HepG2 (cell line): ENCODE measurements around the gene LOXL3. TPM values are rescaled to one million over a fixed set of nuclear protein-coding genes. Genes with fewer than 3 reads are reported as not detected.

Experiments used
- ATAD3A ChIP-seq: sonication (generic); formaldehyde crosslinking; IDR thresholded peaks from 2 replicates; pipeline ENCODE4 v1.4.0; 2020; ENCODE audit warnings: missing genetic modification reagents
- ATF7-NPFF ChIP-seq: sonication (generic); formaldehyde crosslinking; IDR thresholded peaks from 2 replicates; pipeline ENCODE4 v1.8.1; 2023; ENCODE audit warnings: mild to moderate bottlenecking, low read depth, missing genetic modification reagents, moderate library complexity
- FIP1L1 ChIP-seq: fragments of 200-400 bp; formaldehyde crosslinking; IDR thresholded peaks from 2 replicates; pipeline ENCODE4 v1.6.1; 2018; ENCODE audit warnings: low read depth, mild to moderate bottlenecking, low read length, moderate library complexity, borderline replicate concordance; ENCODE audit not compliant: insufficient read depth
- HIVEP1 ChIP-seq: sonication (generic); formaldehyde crosslinking; IDR thresholded peaks from 2 replicates; pipeline ENCODE4 v1.4.0; 2020; ENCODE audit warnings: mild to moderate bottlenecking, missing genetic modification reagents
- HMG20B ChIP-seq: conservative IDR thresholded peaks from 2 replicates; pipeline ENCODE4 v1.6.1; 2016; ENCODE audit warnings: missing genetic modification reagents, missing compliant biosample characterization
- KDM3A ChIP-seq: IDR thresholded peaks from 2 replicates; pipeline ENCODE4 v1.6.1; 2018; ENCODE audit warnings: low read depth, missing compliant biosample characterization
- MAZ ChIP-seq, 2 experiments: sonication (generic) in 1 of 2; formaldehyde crosslinking in 1 of 2; IDR thresholded peaks; 2 replicates each; pipeline versions ENCODE4 v1.5.0 to v1.6.1; 2012 to 2020; ENCODE audit warnings: low read depth in 2 of 2, mild to moderate bottlenecking in 2 of 2, borderline replicate concordance in 1 of 2, improper control_type of control experiment in 1 of 2, low read length in 1 of 2, missing genetic modification reagents in 1 of 2, moderate library complexity in 1 of 2
- MTERF4 ChIP-seq: sonication (generic); formaldehyde crosslinking; IDR thresholded peaks from 2 replicates; pipeline ENCODE4 v1.8.0; 2023; ENCODE audit warnings: mild to moderate bottlenecking, missing genetic modification reagents
- MXD4 ChIP-seq: IDR thresholded peaks from 2 replicates; pipeline ENCODE4 v1.6.1; 2016; ENCODE audit warnings: mild to moderate bottlenecking, missing biosample characterization, missing genetic modification reagents
- NR1H2 ChIP-seq: sonication (generic); formaldehyde crosslinking; IDR thresholded peaks from 2 replicates; pipeline ENCODE4 v1.8.1; 2022; ENCODE audit warnings: low read depth, missing genetic modification reagents, borderline replicate concordance
- SP5 ChIP-seq: IDR thresholded peaks from 2 replicates; pipeline ENCODE4 v1.6.1; 2016; ENCODE audit warnings: low read depth, borderline replicate concordance
- ZBTB14 ChIP-seq: sonication (generic); formaldehyde crosslinking; IDR thresholded peaks from 2 replicates; pipeline ENCODE4 v1.4.0; 2020; ENCODE audit warnings: missing genetic modification reagents
- ZNF160 ChIP-seq: sonication (generic); formaldehyde crosslinking; IDR thresholded peaks from 2 replicates; pipeline ENCODE4 v1.8.0; 2022; ENCODE audit warnings: mild to moderate bottlenecking, inconsistent platforms, missing genetic modification reagents
- ZNF549 ChIP-seq: sonication (generic); formaldehyde crosslinking; IDR thresholded peaks from 2 replicates; pipeline ENCODE4 v1.5.0; 2020; ENCODE audit warnings: missing genetic modification reagents
- ZNF607 ChIP-seq: sonication (generic); formaldehyde crosslinking; IDR thresholded peaks from 2 replicates; pipeline ENCODE4 v1.5.1; 2020; ENCODE audit warnings: missing genetic modification reagents, mild to moderate bottlenecking, borderline replicate concordance
- ZNF713 ChIP-seq: sonication (generic); formaldehyde crosslinking; IDR thresholded peaks from 2 replicates; pipeline ENCODE4 v1.4.0; 2020; ENCODE audit warnings: mild to moderate bottlenecking, missing genetic modification reagents
- ZNF746 ChIP-seq: sonication (generic); formaldehyde crosslinking; IDR thresholded peaks from 2 replicates; pipeline ENCODE4 v1.8.0; 2022; ENCODE audit warnings: mild to moderate bottlenecking, missing genetic modification reagents
- polyA plus RNA-seq, 8 experiments: library from polyadenylated mRNA; depleted of rRNA in 3 of 8; stranded (reverse) in 7 of 8; unstranded in 1 of 8; fragments of >200 nt; fragmentation: Illumina TruSeq in 4 of 8; extraction: Trizol in 4 of 8; gene quantifications; 2 replicates each; pipeline versions ENCODE4 v1.2.1 to v1.2.3, GENCODE V29; 2011 to 2016; ENCODE audit warnings: low read depth in 4 of 8, missing spikeins in 1 of 8, mixed read lengths in 1 of 8; ENCODE audit not compliant: insufficient read depth in 1 of 8
- total RNA-seq, 5 experiments: library from RNA; depleted of rRNA; stranded (reverse); fragments of >200 nt; fragmentation: Illumina TruSeq; extraction: Trizol; gene quantifications; 2 replicates each; pipeline ENCODE4 v1.2.3, GENCODE V29; 2016; ENCODE audit warnings: low read depth in 1 of 5
- TF ChIP-seq, protein P1 (sequence below): sonication (generic); formaldehyde crosslinking; IDR thresholded peaks from one replicate; pipeline ENCODE4 v1.5.1; 2020; ENCODE audit warnings: mild to moderate bottlenecking, missing genetic modification reagents; ENCODE audit errors: not compliant biosample characterization

Gene LOXL3
- total and polyA plus RNA-seq, 2 of the 13 experiments (the other 11 are each of a cell fraction or from before 2014, with no cell fraction given): 0.55 to 6.5 TPM

DNA sequence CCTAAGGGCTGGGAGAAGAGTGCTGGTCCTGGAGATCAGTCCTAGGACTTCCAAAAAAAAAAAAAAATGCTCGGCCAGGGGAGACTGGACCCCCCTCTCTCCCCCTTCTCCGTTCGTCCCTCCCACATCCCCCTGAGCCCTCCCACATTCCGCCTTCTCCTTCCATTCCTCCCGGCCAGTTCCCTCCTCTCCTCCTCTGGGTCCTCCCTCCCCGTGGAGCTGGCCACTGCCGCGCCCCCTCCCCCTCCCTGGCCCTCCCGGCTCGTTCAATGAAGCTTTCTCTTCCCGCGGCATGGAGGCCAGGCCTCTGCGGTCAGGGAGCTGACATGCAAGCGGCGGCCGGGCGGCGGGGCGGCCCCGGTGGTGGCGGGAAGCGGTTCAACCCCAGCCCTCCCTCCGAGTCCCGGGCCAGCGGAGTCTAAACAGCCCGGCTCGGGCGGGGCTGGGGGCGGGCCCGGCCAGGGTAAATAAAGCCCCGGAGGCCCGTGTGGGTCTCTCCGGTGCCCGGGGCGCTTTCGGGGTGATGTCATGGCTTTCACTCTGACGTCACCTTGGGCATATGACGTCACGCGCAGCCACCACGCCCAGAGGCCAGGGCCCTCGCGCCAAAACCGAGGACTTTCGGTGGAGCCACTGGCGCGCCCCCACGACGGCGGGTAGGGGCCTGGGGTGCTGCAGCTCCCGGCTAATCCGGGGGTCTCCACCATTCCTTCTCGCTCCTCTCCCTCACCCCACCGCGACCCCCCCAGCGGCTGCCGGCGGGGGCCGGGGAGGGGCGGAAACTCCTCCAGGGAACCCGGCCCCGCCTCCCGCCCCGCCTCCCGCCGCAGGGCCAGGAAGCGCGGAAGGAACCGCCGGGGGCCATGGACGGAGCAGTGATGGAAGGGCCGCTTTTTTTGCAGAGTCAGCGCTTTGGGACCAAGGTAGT, at the start of gene LOXL3, which contains the start of gene DOK1 (continued):
- no peak for TF ChIP-seq HMG20B (CRISPR knock-in tag)
- TF ChIP-seq KDM3A (CRISPR knock-in tag): no peak
- no peak for TF ChIP-seq ZNF160 (CRISPR knock-in tag)
- no peak for TF ChIP-seq ZNF549
- TF ChIP-seq MTERF4: no peak
- TF ChIP-seq ZNF607 (CRISPR knock-in tag): 0 out of 2 replicates have a peak, but pooled peaks have one; percentile 35
- peak; percentile 53; the same call in 1 of the 2 replicates for TF ChIP-seq SP5
- no peak for TF ChIP-seq NR1H2 (CRISPR knock-in tag)
- TF ChIP-seq, protein P1, sequence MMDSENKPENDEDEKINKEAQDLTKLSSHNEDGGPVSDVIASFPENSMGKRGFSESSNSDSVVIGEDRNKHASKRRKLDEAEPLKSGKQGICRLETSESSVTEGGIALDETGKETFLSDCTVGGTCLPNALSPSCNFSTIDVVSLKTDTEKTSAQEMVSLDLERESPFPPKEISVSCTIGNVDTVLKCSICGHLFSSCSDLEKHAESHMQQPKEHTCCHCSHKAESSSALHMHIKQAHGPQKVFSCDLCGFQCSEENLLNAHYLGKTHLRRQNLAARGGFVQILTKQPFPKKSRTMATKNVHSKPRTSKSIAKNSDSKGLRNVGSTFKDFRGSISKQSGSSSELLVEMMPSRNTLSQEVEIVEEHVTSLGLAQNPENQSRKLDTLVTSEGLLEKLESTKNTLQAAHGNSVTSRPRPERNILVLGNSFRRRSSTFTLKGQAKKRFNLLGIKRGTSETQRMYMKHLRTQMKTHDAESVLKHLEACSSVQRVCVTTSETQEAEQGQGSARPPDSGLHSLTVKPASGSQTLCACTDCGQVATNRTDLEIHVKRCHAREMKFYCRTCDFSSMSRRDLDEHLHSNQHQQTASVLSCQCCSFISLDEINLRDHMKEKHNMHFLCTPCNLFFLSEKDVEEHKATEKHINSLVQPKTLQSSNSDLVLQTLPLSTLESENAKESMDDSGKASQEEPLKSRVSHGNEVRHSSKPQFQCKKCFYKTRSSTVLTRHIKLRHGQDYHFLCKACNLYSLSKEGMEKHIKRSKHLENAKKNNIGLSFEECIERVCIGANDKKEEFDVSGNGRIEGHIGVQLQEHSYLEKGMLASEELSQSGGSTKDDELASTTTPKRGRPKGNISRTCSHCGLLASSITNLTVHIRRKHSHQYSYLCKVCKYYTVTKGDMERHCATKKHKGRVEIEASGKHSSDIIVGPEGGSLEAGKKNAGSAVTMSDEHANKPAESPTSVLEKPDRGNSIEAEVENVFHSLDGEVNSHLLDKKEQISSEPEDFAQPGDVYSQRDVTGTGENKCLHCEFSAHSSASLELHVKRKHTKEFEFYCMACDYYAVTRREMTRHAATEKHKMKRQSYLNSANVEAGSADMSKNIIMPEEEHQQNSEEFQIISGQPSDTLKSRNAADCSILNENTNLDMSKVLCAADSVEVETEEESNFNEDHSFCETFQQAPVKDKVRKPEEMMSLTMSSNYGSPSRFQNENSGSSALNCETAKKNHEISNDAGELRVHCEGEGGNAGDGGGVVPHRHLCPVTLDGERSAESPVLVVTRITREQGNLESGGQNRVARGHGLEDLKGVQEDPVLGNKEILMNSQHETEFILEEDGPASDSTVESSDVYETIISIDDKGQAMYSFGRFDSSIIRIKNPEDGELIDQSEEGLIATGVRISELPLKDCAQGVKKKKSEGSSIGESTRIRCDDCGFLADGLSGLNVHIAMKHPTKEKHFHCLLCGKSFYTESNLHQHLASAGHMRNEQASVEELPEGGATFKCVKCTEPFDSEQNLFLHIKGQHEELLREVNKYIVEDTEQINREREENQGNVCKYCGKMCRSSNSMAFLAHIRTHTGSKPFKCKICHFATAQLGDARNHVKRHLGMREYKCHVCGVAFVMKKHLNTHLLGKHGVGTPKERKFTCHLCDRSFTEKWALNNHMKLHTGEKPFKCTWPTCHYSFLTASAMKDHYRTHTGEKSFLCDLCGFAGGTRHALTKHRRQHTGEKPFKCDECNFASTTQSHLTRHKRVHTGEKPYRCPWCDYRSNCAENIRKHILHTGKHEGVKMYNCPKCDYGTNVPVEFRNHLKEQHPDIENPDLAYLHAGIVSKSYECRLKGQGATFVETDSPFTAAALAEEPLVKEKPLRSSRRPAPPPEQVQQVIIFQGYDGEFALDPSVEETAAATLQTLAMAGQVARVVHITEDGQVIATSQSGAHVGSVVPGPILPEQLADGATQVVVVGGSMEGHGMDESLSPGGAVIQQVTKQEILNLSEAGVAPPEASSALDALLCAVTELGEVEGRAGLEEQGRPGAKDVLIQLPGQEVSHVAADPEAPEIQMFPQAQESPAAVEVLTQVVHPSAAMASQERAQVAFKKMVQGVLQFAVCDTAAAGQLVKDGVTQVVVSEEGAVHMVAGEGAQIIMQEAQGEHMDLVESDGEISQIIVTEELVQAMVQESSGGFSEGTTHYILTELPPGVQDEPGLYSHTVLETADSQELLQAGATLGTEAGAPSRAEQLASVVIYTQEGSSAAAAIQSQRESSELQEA (CRISPR knock-in tag): no peak
- no peak for TF ChIP-seq MXD4 (CRISPR knock-in tag)
- TF ChIP-seq FIP1L1: no peak
- no peak for TF ChIP-seq ZBTB14 (CRISPR knock-in tag)
- no peak for TF ChIP-seq ZNF713 (CRISPR knock-in tag)
- no peak for TF ChIP-seq ATAD3A
- 0 out of 2 replicates have a peak, but pooled peaks have one; percentile 18 for TF ChIP-seq MAZ (IDR thresholded peaks at IDR 0.05; ENCODE audit: borderline replicate concordance, low read depth, low read length)
- TF ChIP-seq MAZ (CRISPR knock-in tag; IDR thresholded peaks at IDR 0.05; ENCODE audit: low read depth): no peak
- no peak for TF ChIP-seq ATF7-NPFF (CRISPR knock-in tag)
- TF ChIP-seq HIVEP1 (CRISPR knock-in tag): 0 out of 2 replicates have a peak, but pooled peaks have one; percentile 15
- TF ChIP-seq ZNF746 (CRISPR knock-in tag): 0 out of 2 replicates have a peak, but pooled peaks have one; percentile 26
